PFSK-1 (cell line): ENCODE measurements around the gene MYRF.

Experiments
- FOXP2 ChIP-seq: optimal IDR thresholded peaks from 2 replicates; pipeline ENCODE3; 2011; ENCODE audit warnings: borderline replicate concordance, control low read depth, inconsistent platforms; ENCODE audit not compliant: insufficient read depth; ENCODE audit errors: extremely low read length, extremely low read depth
- POLR2AphosphoS5 ChIP-seq: IDR thresholded peaks from 2 replicates; pipeline ENCODE4 v1.6.1; 2012; ENCODE audit warnings: low read depth, mild to moderate bottlenecking, control low read depth, low read length, moderate library complexity
- REST ChIP-seq, 2 experiments: IDR thresholded peaks; 2 replicates each; pipeline versions ENCODE4 v1.6.1 to v1.8.0; 2011 to 2012; ENCODE audit warnings: low read depth in 2 of 2, low read length in 2 of 2, control low read depth in 1 of 2, inconsistent platforms in 1 of 2, mild to moderate bottlenecking in 1 of 2, moderate library complexity in 1 of 2; ENCODE audit not compliant: insufficient read depth in 1 of 2
- SIN3A ChIP-seq: IDR thresholded peaks from 2 replicates; pipeline ENCODE4 v1.6.1; 2012; ENCODE audit warnings: mild to moderate bottlenecking, low read length, moderate library complexity, borderline replicate concordance; ENCODE audit not compliant: insufficient read depth
- TAF1 ChIP-seq: IDR thresholded peaks from 2 replicates; pipeline ENCODE4 v1.6.1; 2012; ENCODE audit warnings: low read length, control low read depth, borderline replicate concordance; ENCODE audit not compliant: insufficient read depth

MYRF gene

GRCh38 chr11:61718046-61718531 lies 34.3 kb upstream of the MYRF start:
- no peak for TF ChIP-seq FOXP2
- no peak for TF ChIP-seq POLR2AphosphoS5
- TF ChIP-seq REST (IDR thresholded peaks at IDR 0.05; ENCODE audit: insufficient read depth in 1 of 2, low read depth in 2 of 2, low read length in 2 of 2): no peak
- no peak for TF ChIP-seq TAF1
- TF ChIP-seq SIN3A: no peak

GRCh38 chr11:61718621-61719302 lies 33.7 kb upstream of the MYRF start:
- no peak for TF ChIP-seq TAF1
- TF ChIP-seq FOXP2: no peak
- no peak for TF ChIP-seq POLR2AphosphoS5
- TF ChIP-seq SIN3A: no peak
- TF ChIP-seq REST (IDR thresholded peaks at IDR 0.05; ENCODE audit: insufficient read depth in 1 of 2, low read depth in 2 of 2, low read length in 2 of 2): no peak

- TF ChIP-seq REST (IDR thresholded peaks at IDR 0.05; ENCODE audit: insufficient read depth in 1 of 2, low read depth in 2 of 2, low read length in 2 of 2) (no peak), POLR2AphosphoS5 (no peak), FOXP2 (no peak), SIN3A (no peak), TAF1 (no peak)
Measured at GRCh38 chr11:61719978-61720377, 32.5 kb upstream of the MYRF start.

GRCh38 chr11:61720597-61720996 lies 31.8 kb upstream of the MYRF start:
- TF ChIP-seq TAF1 (no peak), FOXP2 (no peak), POLR2AphosphoS5 (no peak), SIN3A (no peak), REST (IDR thresholded peaks at IDR 0.05; ENCODE audit: insufficient read depth in 1 of 2, low read depth in 2 of 2, low read length in 2 of 2) (no peak)
